BLaER1 treated with 17β-estradiol and CSF1 and Interleukin-3, amounts not matched to agents 10 nM and 100 nM (cell line): Measurements from ENCODE around the gene TTC39A.

Experiments
- H3K27ac ChIP-seq, 11 experiments: shearing (Covaris generic); formaldehyde crosslinking; 2 replicates each; pipeline ENCODE4 v1.8.1; 2022
- H3K27me3 ChIP-seq, 11 experiments: shearing (Covaris generic); formaldehyde crosslinking; 2 replicates each; pipeline ENCODE4 v1.8.1; 2022
- H3K36me3 ChIP-seq, 11 experiments: shearing (Covaris generic); formaldehyde crosslinking; 2 replicates each; pipeline ENCODE4 v1.8.1; 2022
- H3K4me1 ChIP-seq, 10 experiments: shearing (Covaris generic); formaldehyde crosslinking; 2 replicates each; pipeline ENCODE4 v1.8.1; 2022
- H3K4me2 ChIP-seq, 11 experiments: shearing (Covaris generic); formaldehyde crosslinking; 2 replicates each; pipeline ENCODE4 v1.8.1; 2022
- H3K4me3 ChIP-seq, 10 experiments: shearing (Covaris generic); formaldehyde crosslinking; 2 replicates each; pipeline ENCODE4 v1.8.1; 2022
- H3K9ac ChIP-seq, 11 experiments: shearing (Covaris generic); formaldehyde crosslinking; 2 replicates each; pipeline ENCODE4 v1.8.1; 2022
- H3K9me3 ChIP-seq, 11 experiments: shearing (Covaris generic); formaldehyde crosslinking; replicated peaks in 1 of 11; 2 replicates each; pipeline ENCODE4 v1.8.1; 2022
- H4K20me1 ChIP-seq, 11 experiments: shearing (Covaris generic); formaldehyde crosslinking; 2 replicates each; pipeline ENCODE4 v1.8.1; 2022
- Cebpa-rat ChIP-seq, 11 experiments: shearing (Covaris generic); IDR thresholded peaks; 2 replicates each; pipeline ENCODE4 v1.8.1; 2022

Gene TTC39A

DNA sequence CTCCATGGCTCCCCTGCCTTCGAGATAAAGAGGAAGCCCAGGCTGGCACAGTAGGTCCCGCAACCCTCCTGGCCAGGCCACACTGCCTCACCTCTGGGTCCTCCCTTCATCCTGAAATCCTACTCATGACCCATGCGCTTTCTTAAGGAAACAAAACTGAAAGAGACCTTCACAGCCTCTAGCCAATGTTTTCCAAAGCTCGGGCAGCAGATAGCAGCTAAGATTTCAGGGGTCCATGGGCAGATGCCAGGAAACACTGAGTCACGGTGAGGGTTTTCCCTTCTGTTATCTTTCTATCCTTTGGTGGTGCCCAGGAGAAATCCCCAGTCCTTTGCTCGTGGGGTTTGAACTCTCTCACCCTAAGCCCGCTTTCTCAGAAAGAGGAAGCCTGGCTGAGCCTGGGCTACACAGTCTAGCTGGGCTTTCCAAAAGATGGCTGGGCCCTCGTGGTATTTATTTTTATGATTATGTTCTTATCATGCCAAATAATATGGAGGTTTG is 26.6 kb downstream of the TTC39A start:
- Histone ChIP-seq H3K36me3 (0 out of 22 replicates have a peak, but pooled peaks cover 0 to 4% (median 0%) of the 10 kb centered on the region in 11 experiments), H3K27ac (peak overlapping the region; percentile 5 to 73 (median 36); a peak in 18 of 22 replicates), H3K27me3 (no peaks in the 10 kb centered on the region), H3K9me3 (peaks cover 0 to 12% (median 8%) of the 10 kb centered on the region in 11 experiments; a peak in 17 of 22 replicates), H3K4me2 (peak overlapping the region in 9 of 11 experiments; percentile 6 to 73 (median 60); a peak in 16 of 22 replicates), H3K9ac (peak overlapping the region in 8 of 11 experiments; percentile 6 to 63 (median 48); a peak in 14 of 22 replicates), H4K20me1 (no peaks in the 10 kb centered on the region; a peak in 1 of 22 replicates), H3K4me3 (no peak overlapping the region), H3K4me1 (peaks cover 4 to 32% (median 23%) of the 10 kb centered on the region in 10 experiments; a peak in 18 of 20 replicates)
- TF ChIP-seq Cebpa-rat (IDR thresholded peaks at IDR 0.05): no peak

- peak overlapping the region in 8 of 11 experiments; percentile 6 to 63 (median 48); a peak in 10 of 22 replicates for H3K9ac ChIP-seq
- no peaks in the 10 kb centered on the region for H3K27me3 ChIP-seq
- H3K4me2 ChIP-seq: peak overlapping the region in 9 of 11 experiments; percentile 6 to 73 (median 60); a peak in 14 of 22 replicates
- peaks cover 0 to 17% (median 13%) of the 10 kb centered on the region in 11 experiments; a peak in 17 of 22 replicates for H3K9me3 ChIP-seq
- H3K27ac ChIP-seq: peak overlapping the region; percentile 5 to 73 (median 36); a peak in 17 of 22 replicates
- peaks cover 4 to 32% (median 23%) of the 10 kb centered on the region in 10 experiments; a peak in 18 of 20 replicates for H3K4me1 ChIP-seq
- no peaks in the 10 kb centered on the region; a peak in 1 of 22 replicates for H4K20me1 ChIP-seq
- no peak for TF ChIP-seq Cebpa-rat (IDR thresholded peaks at IDR 0.05)
- H3K36me3 ChIP-seq: 0 out of 22 replicates have a peak, but pooled peaks cover 0 to 4% (median 0%) of the 10 kb centered on the region in 11 experiments
- no peak overlapping the region for H3K4me3 ChIP-seq
Measured at GRCh38 chr1:51303315-51303714, 27.0 kb downstream of the TTC39A start.

DNA sequence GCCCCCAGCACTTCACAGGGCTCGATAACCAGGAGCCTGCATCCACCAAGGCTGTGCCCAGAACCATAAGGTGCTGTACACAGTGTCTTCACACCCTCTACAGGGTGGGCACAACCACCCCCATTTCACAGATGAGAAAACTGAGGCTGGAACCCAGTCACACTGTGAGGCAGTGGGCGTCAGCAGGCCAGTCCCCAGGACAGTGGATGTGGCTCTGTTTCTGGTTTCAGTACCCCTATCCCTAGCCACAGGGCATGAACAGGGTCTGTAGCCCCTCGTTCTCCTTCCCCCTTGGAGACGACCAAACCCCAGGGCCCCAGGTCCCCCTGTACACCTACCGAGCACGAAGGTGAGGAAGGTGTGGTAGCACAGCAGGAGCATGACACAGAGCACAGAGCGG is 27.6 kb downstream of the TTC39A start:
- Histone ChIP-seq H3K36me3 (0 out of 22 replicates have a peak, but pooled peaks cover 0 to 4% (median 0%) of the 10 kb centered on the region in 11 experiments), H3K4me1 (peaks cover 4 to 32% (median 23%) of the 10 kb centered on the region in 10 experiments; a peak in 18 of 20 replicates), H3K27me3 (no peaks in the 10 kb centered on the region), H3K27ac (no peak overlapping the region), H3K4me3 (no peak overlapping the region), H3K4me2 (peak overlapping the region in 2 of 11 experiments; percentile 20 to 71; a peak in 4 of 22 replicates), H3K9ac (no peak overlapping the region), H4K20me1 (no peaks in the 10 kb centered on the region; a peak in 1 of 22 replicates), H3K9me3 (peaks cover 0 to 21% (median 15%) of the 10 kb centered on the region in 11 experiments; a peak in 17 of 22 replicates)
- no peak for TF ChIP-seq Cebpa-rat (IDR thresholded peaks at IDR 0.05)

GRCh38 chr1:51302270-51302669 is 28.1 kb downstream of the TTC39A start:
- no peak overlapping the region for H3K27ac ChIP-seq

GRCh38 chr1:51301844-51302162 is 28.6 kb downstream of the TTC39A start:
- no peaks in the 10 kb centered on the region for H3K27me3 ChIP-seq
- H3K4me3 ChIP-seq: no peak overlapping the region
- peak overlapping the region in 3 of 11 experiments; percentile 23 to 47 (median 35); a peak in 1 of 22 replicates for H3K4me2 ChIP-seq
- peaks cover 14 to 40% (median 28%) of the 10 kb centered on the region in 10 experiments for H3K4me1 ChIP-seq
- H3K9ac ChIP-seq: no peak overlapping the region
- H3K9me3 ChIP-seq: peaks cover 0 to 21% (median 15%) of the 10 kb centered on the region in 11 experiments; a peak in 17 of 22 replicates
- 0 out of 22 replicates have a peak overlapping the region, but pooled peaks of 1 of the 11 experiments have one; percentile 14 for H3K27ac ChIP-seq
- no peak for TF ChIP-seq Cebpa-rat (IDR thresholded peaks at IDR 0.05)
- no peaks in the 10 kb centered on the region; a peak in 1 of 22 replicates for H4K20me1 ChIP-seq
- H3K36me3 ChIP-seq: 0 out of 22 replicates have a peak, but pooled peaks cover 0 to 4% (median 0%) of the 10 kb centered on the region in 11 experiments

More at GRCh38 chr1:51302270-51302669, 28.1 kb downstream of the TTC39A start:
- Histone ChIP-seq H3K4me2 (peak overlapping the region in 1 of 11 experiments; percentile 20; a peak in 1 of 22 replicates), H4K20me1 (no peaks in the 10 kb centered on the region; a peak in 1 of 22 replicates), H3K4me3 (no peak overlapping the region), H3K9ac (no peak overlapping the region), H3K36me3 (0 out of 22 replicates have a peak, but pooled peaks cover 0 to 4% (median 0%) of the 10 kb centered on the region in 11 experiments), H3K27me3 (no peaks in the 10 kb centered on the region), H3K9me3 (peaks cover 0 to 21% (median 15%) of the 10 kb centered on the region in 11 experiments; a peak in 17 of 22 replicates), H3K4me1 (peaks cover 9 to 35% (median 25%) of the 10 kb centered on the region in 10 experiments; a peak in 19 of 20 replicates)
- no peak for TF ChIP-seq Cebpa-rat (IDR thresholded peaks at IDR 0.05)

GRCh38 chr1:51301152-51301843 is 29.1 kb downstream of the TTC39A start:
- Histone ChIP-seq H3K4me2 (peak overlapping the region in 8 of 11 experiments; percentile 1 to 47 (median 24); a peak in 10 of 22 replicates), H4K20me1 (no peaks in the 10 kb centered on the region; a peak in 1 of 22 replicates), H3K4me1 (peaks cover 19 to 45% (median 32%) of the 10 kb centered on the region in 10 experiments), H3K36me3 (0 out of 22 replicates have a peak, but pooled peaks cover 0 to 4% (median 0%) of the 10 kb centered on the region in 11 experiments), H3K9ac (no peak overlapping the region), H3K27ac (0 out of 22 replicates have a peak overlapping the region, but pooled peaks of 1 of the 11 experiments have one; percentile 14), H3K27me3 (no peaks in the 10 kb centered on the region), H3K9me3 (peaks cover 0 to 21% (median 15%) of the 10 kb centered on the region in 11 experiments; a peak in 17 of 22 replicates), H3K4me3 (no peak overlapping the region)
- no peak for TF ChIP-seq Cebpa-rat (IDR thresholded peaks at IDR 0.05)

- TF ChIP-seq Cebpa-rat (IDR thresholded peaks at IDR 0.05): no peak
- Histone ChIP-seq H3K27ac (no peak overlapping the region), H3K4me1 (peaks cover 23 to 53% (median 38%) of the 10 kb centered on the region in 10 experiments), H3K4me2 (peak overlapping the region in 1 of 11 experiments; percentile 35; a peak in 1 of 22 replicates), H3K9me3 (peaks cover 0 to 21% (median 15%) of the 10 kb centered on the region in 11 experiments; a peak in 17 of 22 replicates), H3K27me3 (no peaks in the 10 kb centered on the region), H4K20me1 (no peaks in the 10 kb centered on the region; a peak in 1 of 22 replicates), H3K9ac (no peak overlapping the region), H3K4me3 (no peak overlapping the region), H3K36me3 (0 out of 22 replicates have a peak, but pooled peaks cover 0 to 4% (median 0%) of the 10 kb centered on the region in 11 experiments)
Measured at GRCh38 chr1:51299981-51300670, 30.2 kb downstream of the TTC39A start.
